Naive B cell (primary cell): ENCODE data around the gene CCT4. TPM values are rescaled to one million over a fixed set of nuclear protein-coding genes. Genes with fewer than 3 reads are reported as not detected.
"Not testable (repeated sequence)": the region's sequence is repeated elsewhere in the genome, so short reads cannot be mapped to it uniquely, and the experiment has no call there.

Experiments
- ATAC-seq, 2 donors: fragments of 150-1000 bp; cut with Tn5 transposase; 2 replicates each; pipeline ENCODE4 v1.10.0; 2021; ENCODE audit warnings: low read depth in 2 of 2, mild to moderate bottlenecking in 2 of 2, moderate library complexity in 2 of 2
- DNase-seq: peaks from one replicate; pipeline ENCODE4 v3.0.0; 2022
- H3K27ac Mint-ChIP-seq, 6 donors: one replicate each; pipeline ENCODE4 v1.8.0; 2020 to 2022; ENCODE audit warnings: mild to moderate bottlenecking in 6 of 6, mixed read lengths in 6 of 6, moderate library complexity in 5 of 6, inconsistent platforms in 2 of 6
- H3K27me3 Mint-ChIP-seq, 3 donors: one replicate each; pipeline ENCODE4 v1.8.0; 2021 to 2022; ENCODE audit warnings: mixed read lengths in 3 of 3, mild to moderate bottlenecking in 1 of 3
- H3K36me3 Mint-ChIP-seq, 2 donors: one replicate each; pipeline ENCODE4 v1.8.0; 2020 to 2022; ENCODE audit warnings: mixed read lengths in 2 of 2, inconsistent platforms in 1 of 2, mild to moderate bottlenecking in 1 of 2
- H3K4me1 Mint-ChIP-seq, 3 donors: one replicate each; pipeline ENCODE4 v1.8.0; 2020 to 2022; ENCODE audit warnings: mixed read lengths in 3 of 3, inconsistent platforms in 1 of 3, mild to moderate bottlenecking in 1 of 3, moderate library complexity in 1 of 3
- H3K4me3 Mint-ChIP-seq, 8 donors: one replicate each; pipeline ENCODE4 v1.8.0; 2020 to 2022; ENCODE audit warnings: mild to moderate bottlenecking in 8 of 8, mixed read lengths in 8 of 8, moderate library complexity in 8 of 8, inconsistent platforms in 2 of 8
- H3K9me3 Mint-ChIP-seq, 7 donors: one replicate each; pipeline ENCODE4 v1.8.0; 2020 to 2022; ENCODE audit warnings: mixed read lengths in 7 of 7, mild to moderate bottlenecking in 5 of 7, inconsistent platforms in 2 of 7, moderate library complexity in 1 of 7
- polyA plus RNA-seq, 6 donors: library from polyadenylated mRNA; unstranded; fragments of 300-500 nt; fragmentation: Illumina TruSeq; gene quantifications; one replicate each; pipeline ENCODE4 v1.2.3, GENCODE V29; 2021; ENCODE audit warnings: low read depth in 6 of 6

CCT4 gene
- polyA plus RNA-seq, 6 donors from 2014 or later, result 89.8 to 142 (median 115) TPM

GRCh38 chr2:61862085-61862484, 26.4 kb downstream of the CCT4 start:
- peaks cover 0 to 1% (median 0%) of the 10 kb centered on the region in 3 donors for H3K4me1 Mint-ChIP-seq
- H3K36me3 Mint-ChIP-seq, result peaks cover 5 to 15% of the 10 kb centered on the region in 2 donors
- no peaks in the 10 kb centered on the region for H3K27me3 Mint-ChIP-seq
- DNase-seq, result no peak
- peak overlapping the region in 1 of 6 donors; percentile 42 for H3K27ac Mint-ChIP-seq
- no peak for ATAC-seq
- peaks cover 2 to 19% (median 7%) of the 10 kb centered on the region in 7 donors for H3K9me3 Mint-ChIP-seq
- peak overlapping the region in 1 of 8 donors; percentile 72 for H3K4me3 Mint-ChIP-seq

DNA sequence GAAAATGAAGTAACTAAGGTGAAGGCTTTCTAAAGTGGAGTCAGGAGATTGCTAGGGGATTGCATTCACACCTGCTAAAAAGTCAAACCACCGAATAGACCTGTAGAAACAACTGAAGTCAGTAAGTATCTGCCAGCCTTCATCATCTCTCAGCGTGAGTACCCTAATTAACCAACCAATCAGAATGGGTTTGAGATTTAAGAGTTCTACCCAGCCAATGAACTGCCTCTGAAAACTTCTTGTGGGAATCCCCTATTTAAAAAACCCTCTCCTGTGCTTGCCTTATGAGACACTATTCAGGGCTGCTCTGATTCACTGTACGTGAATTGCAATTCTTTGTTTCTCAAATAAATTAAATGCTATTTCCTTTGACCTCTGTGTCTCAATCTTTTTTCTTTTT, 31.2 kb downstream of the CCT4 start:
- H3K4me3 Mint-ChIP-seq, result peak overlapping the region in 1 of 8 donors; percentile 42
- peaks cover 2 to 13% (median 6%) of the 10 kb centered on the region in 7 donors for H3K9me3 Mint-ChIP-seq
- H3K27me3 Mint-ChIP-seq, result no peaks in the 10 kb centered on the region
- peaks cover 9 to 20% (median 14%) of the 10 kb centered on the region in 3 donors for H3K4me1 Mint-ChIP-seq
- ATAC-seq, result no peak
- no peak for DNase-seq
- H3K27ac Mint-ChIP-seq, result no peak overlapping the region
- peaks cover 4 to 5% of the 10 kb centered on the region in 2 donors for H3K36me3 Mint-ChIP-seq

GRCh38 chr2:61855318-61855613, 33.2 kb downstream of the CCT4 start:
- peaks cover 12 to 20% (median 14%) of the 10 kb centered on the region in 3 donors for H3K4me1 Mint-ChIP-seq
- H3K9me3 Mint-ChIP-seq, result no peaks in the 10 kb centered on the region
- DNase-seq, result no peak
- H3K27ac Mint-ChIP-seq, result peak overlapping the region in 3 of 6 donors; percentile 64 to 88 (median 85)
- peak overlapping the region; percentile 94 to 100 (median 98) for H3K4me3 Mint-ChIP-seq
- no peaks in the 10 kb centered on the region for H3K27me3 Mint-ChIP-seq
- ATAC-seq, result no peak
- no peaks in the 10 kb centered on the region for H3K36me3 Mint-ChIP-seq

GRCh38 chr2:61854564-61855317, 33.7 kb downstream of the CCT4 start:
- Mint-ChIP-seq H3K27ac (peak overlapping the region; percentile 74 to 98 (median 90)), H3K36me3 (no peaks in the 10 kb centered on the region), H3K4me3 (peak overlapping the region; percentile 94 to 100 (median 98)), H3K4me1 (peaks cover 12 to 20% (median 14%) of the 10 kb centered on the region in 3 donors), H3K27me3 (no peaks in the 10 kb centered on the region), H3K9me3 (no peaks in the 10 kb centered on the region)
- DNase-seq (peak; percentile 92), ATAC-seq (peak; percentile 89)

DNA sequence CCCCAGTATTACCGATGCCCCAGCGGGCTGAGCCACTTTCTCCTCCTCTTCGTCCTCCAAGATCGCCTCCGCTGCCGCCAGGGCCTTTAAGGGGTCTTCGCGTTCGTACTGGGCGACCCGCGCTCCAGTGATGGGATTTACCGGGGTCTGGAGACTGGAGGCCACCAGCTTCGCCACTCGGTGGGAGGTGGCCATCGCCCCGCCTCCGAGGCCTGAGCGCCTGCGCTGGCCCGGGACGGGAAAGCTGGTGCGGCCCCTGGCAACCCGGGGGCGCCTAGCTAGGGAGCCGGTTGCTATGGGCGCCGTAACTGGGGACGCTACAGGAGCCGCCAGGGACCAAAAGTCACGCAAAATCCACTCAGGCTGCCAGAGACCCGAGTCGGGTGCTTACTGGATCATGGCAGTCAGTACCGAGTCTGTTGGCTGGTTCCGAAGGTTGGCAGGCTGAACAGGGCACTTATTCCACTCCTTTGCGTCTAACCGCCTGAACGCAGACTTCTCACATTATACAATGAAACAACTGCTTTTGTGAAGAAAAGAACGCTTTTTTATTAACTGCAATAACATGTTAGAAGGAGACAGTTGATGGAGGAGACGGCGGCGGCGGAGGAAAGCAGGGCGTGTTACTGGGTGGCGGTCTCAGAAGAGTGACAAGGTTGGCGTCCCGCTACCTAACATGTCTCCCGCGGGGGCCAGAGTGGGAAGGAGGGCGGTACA, 34.5 kb downstream of the CCT4 start, which contains the start of gene FAM161A:
Gene FAM161A, minus strand, starts transcription at position 214 of the 717 bp plus-strand sequence. Its CDS starts 19 bp downstream, at position 195.
- Mint-ChIP-seq H3K4me1 (peaks cover 12 to 20% (median 14%) of the 10 kb centered on the region in 3 donors), H3K36me3 (no peaks in the 10 kb centered on the region), H3K27me3 (no peaks in the 10 kb centered on the region), H3K27ac (peak within 1 kb of the TSS; percentile 85 to 98 (median 90)), H3K9me3 (no peaks in the 10 kb centered on the region), H3K4me3 (peak within 1 kb of the TSS; percentile 94 to 100 (median 98))
- peak; percentile 78 for DNase-seq
- ATAC-seq, result peak; percentile 59 to 61

DNA sequence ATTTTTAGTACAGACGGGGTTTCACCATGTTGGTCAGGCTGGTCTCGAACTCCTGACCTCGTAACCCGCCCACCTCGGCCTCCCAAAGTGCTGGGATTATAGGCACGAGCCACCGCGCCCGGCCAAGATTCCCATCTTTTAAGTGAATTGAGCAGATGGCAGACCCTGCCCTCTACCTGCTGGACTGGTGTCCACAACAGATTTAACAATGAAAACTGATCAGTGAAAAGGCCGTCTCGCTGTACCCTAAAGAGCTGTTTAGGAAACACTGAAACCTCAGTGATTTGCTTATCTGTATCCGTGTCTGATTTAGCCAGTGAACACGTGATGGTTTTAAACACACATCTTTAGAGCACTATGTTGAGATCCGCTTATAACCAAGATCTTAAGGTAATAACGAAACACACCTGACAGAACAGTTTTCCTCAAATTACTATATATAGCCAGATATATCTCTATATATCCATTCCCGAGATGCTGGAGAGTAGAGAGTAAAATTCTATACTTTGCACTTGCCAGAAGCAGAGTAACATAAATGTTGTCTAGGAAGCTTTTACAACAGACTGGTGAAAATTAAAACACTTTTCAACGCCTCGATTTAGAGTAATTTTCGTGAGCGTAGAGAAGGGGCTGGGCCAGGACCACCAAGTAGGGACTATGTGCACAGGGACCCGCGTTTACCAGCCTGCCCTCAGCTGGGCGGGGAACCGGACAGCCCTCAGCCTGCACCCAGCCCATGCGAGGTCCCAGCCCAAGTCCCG, 35.2 kb downstream of the CCT4 start:
- no peak for DNase-seq
- Mint-ChIP-seq H3K4me3 (peak overlapping the region; percentile 94 to 100 (median 98)), H3K36me3 (no peaks in the 10 kb centered on the region)

DNA sequence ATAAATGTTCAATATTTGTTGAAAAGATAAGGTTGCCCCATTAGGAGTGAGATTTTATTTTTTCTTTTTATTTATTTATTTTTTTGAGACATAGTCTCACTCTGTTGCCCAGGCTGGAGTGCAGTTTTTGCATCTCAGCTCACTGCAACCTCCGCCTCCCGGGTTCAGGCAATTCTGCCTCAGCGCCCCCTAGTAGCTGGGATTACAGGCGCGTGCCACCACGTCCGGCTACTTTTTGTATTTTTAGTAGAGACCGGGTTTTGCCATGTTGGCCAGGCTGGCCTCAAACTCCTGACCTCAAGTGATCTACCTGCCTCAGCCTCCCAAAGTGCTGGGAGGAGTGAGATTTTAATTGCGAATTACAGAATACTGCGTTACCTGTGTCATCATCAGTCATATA, 37.2 kb downstream of the CCT4 start:
- H3K36me3 Mint-ChIP-seq, H3K9me3 Mint-ChIP-seq, ATAC-seq, H3K27ac Mint-ChIP-seq, DNase-seq, H3K27me3 Mint-ChIP-seq: not testable (repeated sequence)
- Mint-ChIP-seq H3K4me1 (peaks cover 12 to 17% (median 14%) of the 10 kb centered on the region in 3 donors), H3K4me3 (peak overlapping the region in 1 of 8 donors; percentile 97)

More for the DNA sequence above, 35.2 kb downstream of the CCT4 start:
- Mint-ChIP-seq H3K27me3 (no peaks in the 10 kb centered on the region), H3K27ac (peak overlapping the region in 4 of 6 donors; percentile 88 to 98 (median 92)), H3K9me3 (no peaks in the 10 kb centered on the region), H3K4me1 (peaks cover 12 to 20% (median 14%) of the 10 kb centered on the region in 3 donors)
- ATAC-seq, result peak; percentile 15 to 28

- Mint-ChIP-seq H3K36me3 (peaks cover 0 to 5% of the 10 kb centered on the region in 2 donors), H3K27me3 (no peaks in the 10 kb centered on the region), H3K4me3 (no peak overlapping the region), H3K27ac (peak overlapping the region in 1 of 6 donors; percentile 52), H3K9me3 (no peaks in the 10 kb centered on the region), H3K4me1 (no peaks in the 10 kb centered on the region)
- no peak for DNase-seq
- ATAC-seq, result no peak
Observed at GRCh38 chr2:61845320-61845719, 43.1 kb downstream of the CCT4 start.

- no peaks in the 10 kb centered on the region for H3K4me1 Mint-ChIP-seq
- H3K9me3 Mint-ChIP-seq, result no peaks in the 10 kb centered on the region
- DNase-seq, result no peak
- H3K36me3 Mint-ChIP-seq, result peaks cover 0 to 5% of the 10 kb centered on the region in 2 donors
- H3K27me3 Mint-ChIP-seq, result no peaks in the 10 kb centered on the region
- H3K27ac Mint-ChIP-seq, result peak overlapping the region in 1 of 6 donors; percentile 44
- H3K4me3 Mint-ChIP-seq, result no peak overlapping the region
- ATAC-seq, result no peak
Observed at GRCh38 chr2:61841286-61841685, 47.2 kb downstream of the CCT4 start.

DNA sequence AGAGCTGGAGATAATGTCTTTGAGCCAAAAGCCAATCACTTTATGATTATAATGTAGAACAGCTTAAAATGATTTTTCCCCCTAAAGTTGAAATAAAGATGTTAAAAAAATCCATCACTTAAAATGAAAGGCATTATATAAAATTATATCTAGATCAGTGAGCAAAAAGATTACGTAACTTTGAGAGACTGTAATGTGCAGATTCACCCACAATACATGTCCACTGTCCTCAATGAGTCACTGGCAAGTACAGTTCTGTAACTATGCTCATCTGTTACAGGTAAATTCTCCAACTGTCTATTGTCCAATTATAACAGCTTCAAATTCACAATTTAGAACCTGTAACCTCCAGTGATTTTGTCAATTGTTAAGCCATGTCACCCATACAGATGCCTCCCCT, 53.6 kb downstream of the CCT4 start:
- no peaks in the 10 kb centered on the region for H3K4me1 Mint-ChIP-seq
- no peak overlapping the region for H3K27ac Mint-ChIP-seq
- no peaks in the 10 kb centered on the region for H3K27me3 Mint-ChIP-seq
- H3K9me3 Mint-ChIP-seq, result peaks cover 0 to 3% (median 0%) of the 10 kb centered on the region in 7 donors
- no peak for DNase-seq
- no peak for ATAC-seq
- no peak overlapping the region for H3K4me3 Mint-ChIP-seq
- no peaks in the 10 kb centered on the region for H3K36me3 Mint-ChIP-seq

DNA sequence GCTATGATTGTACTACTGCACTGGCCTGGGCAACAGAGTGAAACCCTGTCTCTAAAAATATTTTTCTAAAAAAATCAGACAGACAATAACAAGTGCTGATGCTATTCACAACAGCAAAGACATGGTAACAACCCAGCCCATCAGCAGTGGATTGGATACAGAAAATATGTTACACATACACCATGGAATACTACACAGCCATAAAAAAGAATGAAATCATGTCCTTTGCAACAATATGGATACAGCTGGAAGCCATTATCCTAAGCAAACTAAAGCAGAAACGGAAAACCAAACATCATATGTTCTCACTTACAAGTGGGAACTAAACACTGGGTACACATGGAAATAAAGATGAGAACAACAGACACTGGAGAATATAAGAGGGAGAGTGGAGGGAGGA, 54.5 kb downstream of the CCT4 start:
- Mint-ChIP-seq H3K27me3 (no peaks in the 10 kb centered on the region), H3K4me1 (no peaks in the 10 kb centered on the region), H3K4me3 (peak overlapping the region in 1 of 8 donors; percentile 5), H3K27ac (no peak overlapping the region), H3K36me3 (no peaks in the 10 kb centered on the region), H3K9me3 (peaks cover 0 to 3% (median 0%) of the 10 kb centered on the region in 7 donors)
- ATAC-seq, result no peak
- DNase-seq, result no peak

DNA sequence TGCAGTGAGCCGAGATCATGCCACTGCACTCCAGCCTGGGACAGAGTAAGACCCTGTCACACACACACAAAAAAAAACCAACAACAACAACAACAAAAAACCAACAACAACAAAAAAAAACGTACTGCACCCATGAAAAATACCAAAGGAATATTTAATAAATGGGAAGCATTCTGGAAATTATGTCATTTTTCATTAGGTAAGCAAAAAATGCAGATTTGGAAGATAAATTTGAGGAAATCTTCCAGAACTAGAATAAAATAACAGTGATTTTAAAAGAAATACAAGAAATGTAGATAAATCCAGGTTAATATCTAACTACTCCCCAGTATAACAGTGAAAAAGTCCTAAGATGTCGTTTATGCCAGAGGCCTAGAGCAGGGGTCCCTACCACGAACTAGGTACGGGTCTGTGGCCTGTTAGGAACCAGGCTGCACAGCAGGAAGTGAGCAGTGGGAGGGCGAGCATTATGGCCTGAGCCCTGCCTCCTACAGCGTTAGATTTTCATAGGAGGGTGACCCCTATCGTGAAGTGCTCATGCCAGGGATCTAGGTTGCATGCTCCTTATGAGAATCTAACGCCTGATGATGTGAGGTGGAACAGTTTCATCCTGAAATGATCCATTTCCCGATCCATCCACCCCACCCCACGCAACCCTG, 56.1 kb downstream of the CCT4 start:
- Mint-ChIP-seq H3K4me1 (no peaks in the 10 kb centered on the region), H3K4me3 (no peak overlapping the region), H3K9me3 (peaks cover 0 to 3% (median 0%) of the 10 kb centered on the region in 7 donors), H3K36me3 (no peaks in the 10 kb centered on the region), H3K27me3 (no peaks in the 10 kb centered on the region), H3K27ac (no peak overlapping the region)
- no peak for ATAC-seq
- DNase-seq, result no peak

DNA sequence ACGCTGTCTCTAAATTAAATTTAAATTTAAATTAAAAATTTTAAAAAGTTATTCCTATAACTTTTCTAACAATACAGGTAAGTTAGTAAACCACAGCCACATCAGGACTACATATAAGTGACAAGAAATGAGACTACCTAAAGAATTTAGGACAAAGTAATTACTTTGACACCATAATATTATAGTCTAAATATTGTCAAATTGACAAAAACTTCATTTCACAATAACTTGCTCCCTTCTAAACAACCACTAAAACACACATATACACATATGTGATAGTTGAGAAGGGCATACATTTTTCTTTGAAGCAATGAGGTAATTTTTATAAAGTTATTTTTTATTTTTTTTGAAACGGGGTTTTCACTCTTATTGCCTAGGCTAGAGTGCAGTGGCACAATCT, 66.2 kb downstream of the CCT4 start:
- no peaks in the 10 kb centered on the region for H3K9me3 Mint-ChIP-seq
- no peak overlapping the region for H3K27ac Mint-ChIP-seq
- no peaks in the 10 kb centered on the region for H3K36me3 Mint-ChIP-seq
- no peaks in the 10 kb centered on the region for H3K27me3 Mint-ChIP-seq
- no peak for ATAC-seq
- H3K4me1 Mint-ChIP-seq, result no peaks in the 10 kb centered on the region
- no peak for DNase-seq
- H3K4me3 Mint-ChIP-seq, result no peak overlapping the region
